Measurements from ENCODE around the gene ASTN2.

ASTN2 gene

DNA sequence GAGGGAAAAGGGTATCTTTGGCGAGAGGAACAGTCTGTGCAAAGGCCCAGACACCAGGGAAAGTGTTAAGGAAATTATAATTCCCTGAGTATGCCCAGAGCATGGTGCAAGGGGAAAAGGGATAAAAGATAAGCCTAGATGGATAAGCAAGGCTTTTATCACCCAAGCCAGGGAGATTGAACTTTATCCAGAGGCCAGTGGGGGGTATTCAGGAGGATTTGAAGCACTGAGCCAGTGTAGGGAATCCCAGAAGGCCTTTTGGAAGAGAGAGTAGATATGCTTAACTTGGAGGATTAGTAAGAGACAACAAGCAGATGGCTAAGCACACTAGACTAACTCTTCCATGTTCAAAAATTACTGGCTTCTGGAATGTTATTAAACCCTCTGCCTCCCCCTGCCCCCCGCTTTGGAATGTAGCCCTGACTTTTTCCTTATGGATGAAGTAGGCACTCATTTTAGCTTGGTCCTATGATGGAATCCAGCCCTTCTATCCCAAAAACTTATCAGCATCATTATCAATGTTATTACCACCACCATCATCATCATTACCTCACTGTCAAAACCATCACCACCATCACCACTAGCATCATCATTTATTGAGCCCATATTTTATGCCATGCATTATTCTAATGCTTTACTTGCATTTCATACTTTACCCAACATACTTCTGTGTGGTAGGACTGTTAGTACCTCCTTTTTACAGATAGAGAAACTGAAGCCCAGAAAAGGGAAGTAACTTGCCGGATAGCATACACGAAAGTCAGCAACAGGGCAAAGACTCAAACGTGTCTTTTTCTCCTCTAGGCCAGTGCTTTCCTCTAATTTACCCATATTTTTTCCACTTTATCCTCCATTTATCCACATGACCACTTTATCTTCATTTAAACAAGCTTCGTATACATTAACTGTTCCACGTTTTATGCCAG is 1024.3 kb downstream of the ASTN2 start:
- TF ChIP-seq POLR2AphosphoS5 (IDR thresholded peaks at IDR 0.05; ENCODE audit: low read depth, low read length) (no peak), SIN3A (IDR thresholded peaks at IDR 0.05; ENCODE audit: borderline replicate concordance, insufficient read depth, low read length) (no peak), FOXP2 (optimal IDR thresholded peaks at IDR 0.05; ENCODE audit: borderline replicate concordance, extremely low read depth, extremely low read length, insufficient read depth) (no peak), TAF1 (IDR thresholded peaks at IDR 0.05; ENCODE audit: borderline replicate concordance, insufficient read depth, low read length) (no peak)
- TF ChIP-seq, protein P1, sequence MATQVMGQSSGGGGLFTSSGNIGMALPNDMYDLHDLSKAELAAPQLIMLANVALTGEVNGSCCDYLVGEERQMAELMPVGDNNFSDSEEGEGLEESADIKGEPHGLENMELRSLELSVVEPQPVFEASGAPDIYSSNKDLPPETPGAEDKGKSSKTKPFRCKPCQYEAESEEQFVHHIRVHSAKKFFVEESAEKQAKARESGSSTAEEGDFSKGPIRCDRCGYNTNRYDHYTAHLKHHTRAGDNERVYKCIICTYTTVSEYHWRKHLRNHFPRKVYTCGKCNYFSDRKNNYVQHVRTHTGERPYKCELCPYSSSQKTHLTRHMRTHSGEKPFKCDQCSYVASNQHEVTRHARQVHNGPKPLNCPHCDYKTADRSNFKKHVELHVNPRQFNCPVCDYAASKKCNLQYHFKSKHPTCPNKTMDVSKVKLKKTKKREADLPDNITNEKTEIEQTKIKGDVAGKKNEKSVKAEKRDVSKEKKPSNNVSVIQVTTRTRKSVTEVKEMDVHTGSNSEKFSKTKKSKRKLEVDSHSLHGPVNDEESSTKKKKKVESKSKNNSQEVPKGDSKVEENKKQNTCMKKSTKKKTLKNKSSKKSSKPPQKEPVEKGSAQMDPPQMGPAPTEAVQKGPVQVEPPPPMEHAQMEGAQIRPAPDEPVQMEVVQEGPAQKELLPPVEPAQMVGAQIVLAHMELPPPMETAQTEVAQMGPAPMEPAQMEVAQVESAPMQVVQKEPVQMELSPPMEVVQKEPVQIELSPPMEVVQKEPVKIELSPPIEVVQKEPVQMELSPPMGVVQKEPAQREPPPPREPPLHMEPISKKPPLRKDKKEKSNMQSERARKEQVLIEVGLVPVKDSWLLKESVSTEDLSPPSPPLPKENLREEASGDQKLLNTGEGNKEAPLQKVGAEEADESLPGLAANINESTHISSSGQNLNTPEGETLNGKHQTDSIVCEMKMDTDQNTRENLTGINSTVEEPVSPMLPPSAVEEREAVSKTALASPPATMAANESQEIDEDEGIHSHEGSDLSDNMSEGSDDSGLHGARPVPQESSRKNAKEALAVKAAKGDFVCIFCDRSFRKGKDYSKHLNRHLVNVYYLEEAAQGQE (IDR thresholded peaks at IDR 0.05; ENCODE audit: insufficient read depth in 1 of 2, low read depth in 2 of 2, low read length in 2 of 2) = no peak

- TF ChIP-seq FOXP2 (optimal IDR thresholded peaks at IDR 0.05; ENCODE audit: borderline replicate concordance, extremely low read depth, extremely low read length, insufficient read depth) = no peak
- no peak for TF ChIP-seq SIN3A (IDR thresholded peaks at IDR 0.05; ENCODE audit: borderline replicate concordance, insufficient read depth, low read length)
- TF ChIP-seq TAF1 (IDR thresholded peaks at IDR 0.05; ENCODE audit: borderline replicate concordance, insufficient read depth, low read length) = no peak
- TF ChIP-seq, protein P1 (IDR thresholded peaks at IDR 0.05; ENCODE audit: insufficient read depth in 1 of 2, low read depth in 2 of 2, low read length in 2 of 2) = no peak
- no peak for TF ChIP-seq POLR2AphosphoS5 (IDR thresholded peaks at IDR 0.05; ENCODE audit: low read depth, low read length)
Observed at GRCh38 chr9:116389541-116390302, 1025.1 kb downstream of the ASTN2 start.

- TF ChIP-seq SIN3A (IDR thresholded peaks at IDR 0.05; ENCODE audit: borderline replicate concordance, insufficient read depth, low read length) (no peak), TAF1 (IDR thresholded peaks at IDR 0.05; ENCODE audit: borderline replicate concordance, insufficient read depth, low read length) (no peak), POLR2AphosphoS5 (IDR thresholded peaks at IDR 0.05; ENCODE audit: low read depth, low read length) (no peak), FOXP2 (optimal IDR thresholded peaks at IDR 0.05; ENCODE audit: borderline replicate concordance, extremely low read depth, extremely low read length, insufficient read depth) (no peak)
- TF ChIP-seq, protein P1 (IDR thresholded peaks at IDR 0.05; ENCODE audit: insufficient read depth in 1 of 2, low read depth in 2 of 2, low read length in 2 of 2) = no peak
Observed at GRCh38 chr9:116387934-116388698, 1026.7 kb downstream of the ASTN2 start.

DNA sequence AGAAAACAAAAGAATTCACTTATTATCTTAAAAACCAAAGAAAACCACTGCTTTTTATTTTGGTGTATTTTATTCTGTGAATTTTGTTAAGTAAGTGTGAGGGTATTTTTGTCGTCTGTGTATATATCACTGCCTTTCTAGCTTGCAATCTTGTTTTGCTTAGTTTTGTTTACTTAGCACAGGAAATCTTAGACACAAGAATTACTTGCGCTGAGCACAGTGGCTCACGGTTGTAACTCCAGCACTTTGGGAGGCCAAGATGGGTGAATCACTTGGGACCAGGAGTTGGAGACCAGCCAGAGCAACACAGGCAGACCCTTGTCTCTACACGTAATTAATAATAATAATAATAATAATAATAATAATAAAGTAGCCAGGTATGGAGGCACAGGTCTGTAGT is 1030.9 kb downstream of the ASTN2 start:
- TF ChIP-seq, protein P1 (IDR thresholded peaks at IDR 0.05; ENCODE audit: insufficient read depth in 1 of 2, low read depth in 2 of 2, low read length in 2 of 2) = no peak
- TF ChIP-seq POLR2AphosphoS5 (IDR thresholded peaks at IDR 0.05; ENCODE audit: low read depth, low read length) = no peak
- no peak for TF ChIP-seq TAF1 (IDR thresholded peaks at IDR 0.05; ENCODE audit: borderline replicate concordance, insufficient read depth, low read length)
- no peak for TF ChIP-seq FOXP2 (optimal IDR thresholded peaks at IDR 0.05; ENCODE audit: borderline replicate concordance, extremely low read depth, extremely low read length, insufficient read depth)
- no peak for TF ChIP-seq SIN3A (IDR thresholded peaks at IDR 0.05; ENCODE audit: borderline replicate concordance, insufficient read depth, low read length)

All from PFSK-1 (cell line).